SK-N-SH (cell line): Measurements from ENCODE around the gene CDC14B. TPM values are rescaled to one million over a fixed set of nuclear protein-coding genes. Genes with fewer than 3 reads are reported as not detected.

Experiments used
- CTCF ChIA-PET: fragments of 300-600, 350-600 bp; formaldehyde crosslinking; extraction: SDS; loops from one replicate; lab custom pipeline; 2021; lab: Yijun Ruan, JAX
- POLR2A ChIA-PET: fragments of 350-600 bp; sonication (Branson Sonifier 250); formaldehyde crosslinking; extraction: SDS; loops from one replicate; lab custom pipeline; 2020; ENCODE audit warnings: antibody characterized with exemption, inconsistent platforms; lab: Yijun Ruan, JAX
- DNase-seq: peaks from one replicate; pipeline ENCODE4 v3.0.0; 2012
- H2AFZ ChIP-seq: fragments of 200-600 bp; sonication (generic); 2 replicates; pipeline ENCODE4 v1.8.1; 2016; ENCODE audit warnings: antibody characterized with exemption, mild to moderate bottlenecking, low read depth
- H3F3A ChIP-seq: fragments of 200-600 bp; sonication (generic); replicated peaks from 2 replicates; pipeline ENCODE3; 2016; ENCODE audit warnings: antibody characterized with exemption, mild to moderate bottlenecking; ENCODE audit not compliant: insufficient read depth
- H3K27ac ChIP-seq, 2 experiments: fragments of 200-500 bp in 1 of 2; fragments of 200-600 bp in 1 of 2; sonication (Bioruptor generic) in 1 of 2; sonication (generic), shearing (Covaris generic) in 1 of 2; 2 replicates each; pipeline versions ENCODE4 v1.5.1 to v1.6.1; 2014 to 2016; ENCODE audit warnings: low read depth in 2 of 2, inconsistent platforms in 1 of 2, low read length in 1 of 2, mild to moderate bottlenecking in 1 of 2, mixed read lengths in 1 of 2
- H3K27me3 ChIP-seq: fragments of 200-600 bp; sonication (generic), shearing (Covaris generic); 2 replicates; pipeline ENCODE4 v1.6.1; 2016; ENCODE audit warnings: mixed run types; ENCODE audit not compliant: insufficient read depth
- H3K36me3 ChIP-seq, 2 experiments: fragments of 200-500 bp in 1 of 2; fragments of 200-600 bp in 1 of 2; sonication (Bioruptor generic) in 1 of 2; sonication (generic) in 1 of 2; replicated peaks in 1 of 2; 2 replicates each; pipeline versions ENCODE3 to v1.5.1; 2014 to 2016; ENCODE audit warnings: low read length in 1 of 2, mild to moderate bottlenecking in 1 of 2; ENCODE audit not compliant: insufficient read depth in 2 of 2, control insufficient read depth in 1 of 2
- H3K4me1 ChIP-seq, 2 experiments: fragments of 200-500 bp in 1 of 2; fragments of 200-600 bp in 1 of 2; sonication (Bioruptor generic) in 1 of 2; sonication (generic), shearing (Covaris generic) in 1 of 2; 2 replicates each; pipeline versions ENCODE4 v1.5.1 to v1.6.1; 2014 to 2016; ENCODE audit warnings: low read depth in 1 of 2, low read length in 1 of 2, mixed run types in 1 of 2; ENCODE audit not compliant: insufficient read depth in 2 of 2, control insufficient read depth in 1 of 2
- H3K4me2 ChIP-seq: fragments of 200-600 bp; sonication (generic), shearing (Covaris generic); 2 replicates; pipeline ENCODE4 v1.6.1; 2017; ENCODE audit warnings: mixed run types
- H3K4me3 ChIP-seq, 2 experiments: fragments of 200-500 bp in 1 of 2; fragments of 200-600 bp in 1 of 2; sonication (Bioruptor generic) in 1 of 2; sonication (generic), shearing (Covaris generic) in 1 of 2; 2 replicates each; pipeline versions ENCODE4 v1.5.1 to v1.8.1; 2014 to 2016; ENCODE audit warnings: low read depth in 2 of 2, inconsistent platforms in 1 of 2, low read length in 1 of 2, mild to moderate bottlenecking in 1 of 2, mixed read lengths in 1 of 2, moderate library complexity in 1 of 2
- H3K79me2 ChIP-seq: fragments of 200-600 bp; sonication (generic); 2 replicates; pipeline ENCODE4 v1.8.1; 2017; ENCODE audit warnings: mild to moderate bottlenecking; ENCODE audit not compliant: insufficient read depth
- H3K9ac ChIP-seq: fragments of 200-600 bp; sonication (generic); 2 replicates; pipeline ENCODE4 v1.6.1; 2017; ENCODE audit warnings: mixed run types
- H3K9me2 ChIP-seq: fragments of 200-600 bp; sonication (generic); 2 replicates; pipeline ENCODE4 v1.6.1; 2017; ENCODE audit warnings: mixed run types
- H3K9me3 ChIP-seq: fragments of 200-600 bp; sonication (generic); 2 replicates; pipeline ENCODE4 v1.6.1; 2017; ENCODE audit warnings: mixed run types, mild to moderate bottlenecking, moderate library complexity
- H4K20me1 ChIP-seq: fragments of 200-600 bp; sonication (generic); 2 replicates; pipeline ENCODE4 v1.6.1; 2017; ENCODE audit warnings: mild to moderate bottlenecking, mixed run types; ENCODE audit not compliant: insufficient read depth
- CTCF ChIP-seq: fragments of 200-600 bp; sonication (generic); IDR thresholded peaks from 2 replicates; pipeline ENCODE4 v1.6.1; 2017; ENCODE audit warnings: antibody characterized with exemption, mild to moderate bottlenecking, moderate library complexity
- EP300 ChIP-seq, 2 experiments: IDR thresholded peaks; 2 replicates each; pipeline versions ENCODE4 v1.4.0 to v1.6.1; 2012; ENCODE audit warnings: borderline replicate concordance in 1 of 2, low read depth in 1 of 2, low read length in 1 of 2
- EZH2phosphoT487 ChIP-seq: fragments of 200-600 bp; sonication (generic); IDR thresholded peaks from 2 replicates; pipeline ENCODE4 v1.6.1; 2017; ENCODE audit warnings: low read depth, mixed run types, mild to moderate bottlenecking, antibody characterized with exemption, moderate library complexity, borderline replicate concordance
- FOSL2 ChIP-seq: IDR thresholded peaks from 2 replicates; pipeline ENCODE4 v1.4.0; 2012; ENCODE audit warnings: low read depth, mild to moderate bottlenecking, moderate library complexity, borderline replicate concordance
- FOXM1 ChIP-seq: IDR thresholded peaks from 2 replicates; pipeline ENCODE4 v1.4.0; 2012; ENCODE audit warnings: low read depth, mild to moderate bottlenecking
- GABPA ChIP-seq: IDR thresholded peaks from 2 replicates; pipeline ENCODE4 v1.4.0; 2012; ENCODE audit warnings: low read depth, mild to moderate bottlenecking
- JUND ChIP-seq: IDR thresholded peaks from 2 replicates; pipeline ENCODE4 v1.4.0; 2012
- MEF2A ChIP-seq: IDR thresholded peaks from 2 replicates; pipeline ENCODE4 v1.4.0; 2012; ENCODE audit warnings: low read depth, borderline replicate concordance
- MXI1 ChIP-seq: IDR thresholded peaks from 2 replicates; pipeline ENCODE4 v1.6.1; 2012; ENCODE audit warnings: mild to moderate bottlenecking, low read depth, low read length, improper control_type of control experiment
- NRF1 ChIP-seq: IDR thresholded peaks from 2 replicates; pipeline ENCODE4 v1.6.1; 2012; ENCODE audit warnings: low read depth, mild to moderate bottlenecking, low read length
- POLR2AphosphoS5 ChIP-seq: IDR thresholded peaks from 2 replicates; pipeline ENCODE4 v1.6.1; 2012; ENCODE audit warnings: low read depth, low read length
- RCOR1 ChIP-seq: fragments of 150-350 bp; IDR thresholded peaks from 2 replicates; pipeline ENCODE4 v1.6.1; 2017; ENCODE audit warnings: antibody characterized with exemption, low read length
- RFX5 ChIP-seq: IDR thresholded peaks from 2 replicates; pipeline ENCODE4 v1.6.1; 2012; ENCODE audit warnings: mild to moderate bottlenecking, improper control_type of control experiment, low read length
- SMC3 ChIP-seq: IDR thresholded peaks from 2 replicates; pipeline ENCODE4 v1.6.1; 2012; ENCODE audit warnings: low read depth, low read length, improper control_type of control experiment
- TAF1 ChIP-seq: IDR thresholded peaks from 2 replicates; pipeline ENCODE4 v1.6.1; 2012; ENCODE audit warnings: low read depth, mild to moderate bottlenecking, low read length, moderate library complexity, borderline replicate concordance
- TCF12 ChIP-seq: IDR thresholded peaks from 2 replicates; pipeline ENCODE4 v1.4.0; 2012
- TEAD4 ChIP-seq: IDR thresholded peaks from 2 replicates; pipeline ENCODE4 v1.4.0; 2012; ENCODE audit warnings: mild to moderate bottlenecking, borderline replicate concordance; ENCODE audit not compliant: insufficient read depth
- YY1 ChIP-seq: IDR thresholded peaks from 2 replicates; pipeline ENCODE4 v1.4.0; 2012; ENCODE audit warnings: low read depth, mild to moderate bottlenecking
- ZBTB33 ChIP-seq: IDR thresholded peaks from 2 replicates; pipeline ENCODE4 v1.4.0; 2012; ENCODE audit warnings: low read depth, borderline replicate concordance
- WGBS: methylation state at CpG from one replicate; pipeline ENCODE4 v1.1.6; 2017; ENCODE audit warnings: low lambda C conversion rate; 5-methylcytosine and 5-hydroxymethylcytosine counted together
- polyA plus RNA-seq, 3 experiments: library from polyadenylated mRNA; depleted of rRNA; stranded (reverse); fragments of >200 nt; gene quantifications; 2 replicates each; pipeline ENCODE4 v1.2.3, GENCODE V29; 2012
- TF ChIP-seq, protein P1 (sequence below): IDR thresholded peaks from 2 replicates; pipeline ENCODE4 v1.4.0; 2012; ENCODE audit warnings: low read depth, borderline replicate concordance

CDC14B gene
- polyA plus RNA-seq, 1 of the 3 experiments (the other 2 are of a cell fraction): 10.1 TPM

GRCh38 chr9:96493757-96494156, 125.9 kb downstream of the CDC14B start:
- ChIA-PET CTCF (no interaction called here), POLR2A (no interaction called here)

More at GRCh38 chr9:96493757-96494156, 125.9 kb downstream of the CDC14B start:
- Histone ChIP-seq H3K4me2 (no peak overlapping the region), H3K27ac (no peak overlapping the region), H3K4me1 (no peaks in the 10 kb centered on the region), H3K9me2 (no peaks in the 10 kb centered on the region), H3K9ac (no peak overlapping the region), H3K79me2 (no peaks in the 10 kb centered on the region), H3F3A (no peaks in the 10 kb centered on the region), H3K27me3 (no peaks in the 10 kb centered on the region), H3K9me3 (no peaks in the 10 kb centered on the region), H3K4me3 (no peak overlapping the region), H4K20me1 (no peaks in the 10 kb centered on the region), H2AFZ (no peak overlapping the region), H3K36me3 (peaks cover 25 to 33% of the 10 kb centered on the region in 2 experiments)
- DNase-seq: no peak
- TF ChIP-seq JUND: no peak
- TF ChIP-seq FOSL2: no peak
- no peak for TF ChIP-seq YY1
- no peak for TF ChIP-seq NRF1
- no peak for TF ChIP-seq ZBTB33
- no peak for TF ChIP-seq MXI1
- TF ChIP-seq, protein P1, sequence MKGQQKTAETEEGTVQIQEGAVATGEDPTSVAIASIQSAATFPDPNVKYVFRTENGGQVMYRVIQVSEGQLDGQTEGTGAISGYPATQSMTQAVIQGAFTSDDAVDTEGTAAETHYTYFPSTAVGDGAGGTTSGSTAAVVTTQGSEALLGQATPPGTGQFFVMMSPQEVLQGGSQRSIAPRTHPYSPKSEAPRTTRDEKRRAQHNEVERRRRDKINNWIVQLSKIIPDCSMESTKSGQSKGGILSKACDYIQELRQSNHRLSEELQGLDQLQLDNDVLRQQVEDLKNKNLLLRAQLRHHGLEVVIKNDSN: no peak
- no peak for TF ChIP-seq SMC3
- TF ChIP-seq RCOR1: no peak
- no peak for TF ChIP-seq TCF12
- no peak for TF ChIP-seq RFX5
- no peak for TF ChIP-seq GABPA
- no peak for TF ChIP-seq CTCF
- no peak for TF ChIP-seq TEAD4
- no peak for TF ChIP-seq TAF1
- no peak for TF ChIP-seq EZH2phosphoT487
- TF ChIP-seq MEF2A: no peak
- TF ChIP-seq POLR2AphosphoS5: no peak
- TF ChIP-seq FOXM1: no peak
- TF ChIP-seq EP300 (IDR thresholded peaks at IDR 0.05; ENCODE audit: borderline replicate concordance in 1 of 2, low read depth in 1 of 2, low read length in 1 of 2): no peak
- 89% methylated on average over 13 of the region's 13 CpGs for WGBS
